ENCODE results near the gene CHST2. TPM values are rescaled to one million over a fixed set of nuclear protein-coding genes. Genes with fewer than 3 reads are reported as not detected.

CHST2 gene
- total RNA-seq, 1 donor from 2014 or later = 2.2 TPM

- H3K4me3 ChIP-seq (ENCODE audit: low read depth, low read length) = no peak overlapping the region
- TF ChIP-seq CTCF (conservative IDR thresholded peaks at IDR 0.05; ENCODE audit: low read depth, low read length) = no peak
- no peak for DNase-seq (ENCODE audit: low read depth)
Observed at GRCh38 chr3:143123353-143123984, 3.9 kb downstream of the CHST2 start.

- no peak for TF ChIP-seq CTCF (conservative IDR thresholded peaks at IDR 0.05; ENCODE audit: low read depth, low read length)
- DNase-seq (ENCODE audit: low read depth) = no peak
- H3K4me3 ChIP-seq (ENCODE audit: low read depth, low read length) = peak overlapping the region; percentile 25
Observed at GRCh38 chr3:143124601-143125520, 5.3 kb downstream of the CHST2 start.

GRCh38 chr3:143127801-143128200, 8.2 kb downstream of the CHST2 start:
- no peak for DNase-seq (ENCODE audit: low read depth)
- H3K4me3 ChIP-seq (ENCODE audit: low read depth, low read length) = no peak overlapping the region
- TF ChIP-seq CTCF (conservative IDR thresholded peaks at IDR 0.05; ENCODE audit: low read depth, low read length) = no peak

- TF ChIP-seq CTCF (conservative IDR thresholded peaks at IDR 0.05; ENCODE audit: low read depth, low read length) = no peak
- no peak for DNase-seq (ENCODE audit: low read depth)
- no peak overlapping the region for H3K4me3 ChIP-seq (ENCODE audit: low read depth, low read length)
Observed at GRCh38 chr3:143128227-143128955, 8.8 kb downstream of the CHST2 start.

- no peak for DNase-seq (ENCODE audit: low read depth)
Observed at GRCh38 chr3:143132246-143132980, 12.8 kb downstream of the CHST2 start.

More at GRCh38 chr3:143132246-143132980, 12.8 kb downstream of the CHST2 start:
- TF ChIP-seq CTCF (conservative IDR thresholded peaks at IDR 0.05; ENCODE audit: low read depth, low read length) = no peak
- no peak overlapping the region for H3K4me3 ChIP-seq (ENCODE audit: low read depth, low read length)

Data from epithelial cell of proximal tubule (primary cell).